SU-DHL-6 (cell line): ENCODE results near the gene API5.

Source experiments
- H2AFZ ChIP-seq: fragments of 200-600 bp; sonication (generic); 2 replicates; pipeline ENCODE4 v1.6.1; 2014; ENCODE audit warnings: low read depth, mild to moderate bottlenecking, moderate library complexity, mixed read lengths, antibody characterized with exemption, low read length; ENCODE audit not compliant: severe bottlenecking
- H3F3A ChIP-seq: fragments of 200-600 bp; shearing (Covaris generic); 2 replicates; pipeline ENCODE4 v1.6.0; 2016; ENCODE audit warnings: antibody characterized with exemption, mild to moderate bottlenecking; ENCODE audit not compliant: insufficient read depth
- H3K27ac ChIP-seq: fragments of 200-600 bp; sonication (generic); 2 replicates; pipeline ENCODE4 v1.5.1; 2016; ENCODE audit warnings: low read depth, mild to moderate bottlenecking, low read length, moderate library complexity, mixed read lengths
- H3K27me3 ChIP-seq: fragments of 200-600 bp; sonication (generic), shearing (Covaris generic); 2 replicates; pipeline ENCODE4 v1.6.0; 2014; ENCODE audit warnings: mild to moderate bottlenecking, low read length
- H3K36me3 ChIP-seq: fragments of 200-600 bp; sonication (generic); 2 replicates; pipeline ENCODE4 v1.6.1; 2014; ENCODE audit warnings: mild to moderate bottlenecking, low read length, mixed read lengths
- H3K4me2 ChIP-seq: fragments of 300-600, 200-600 bp; shearing (Covaris generic), sonication (generic); 2 replicates; pipeline ENCODE4 v1.6.0; 2014; ENCODE audit warnings: low read length, low read depth, mild to moderate bottlenecking; ENCODE audit not compliant: poor library complexity, severe bottlenecking
- H3K4me3 ChIP-seq: fragments of 200-600 bp; sonication (generic); 2 replicates; pipeline ENCODE4 v1.5.1; 2014; ENCODE audit warnings: antibody characterized with exemption, low read length, mild to moderate bottlenecking, mixed read lengths; ENCODE audit not compliant: insufficient read depth, poor library complexity, severe bottlenecking
- H3K79me2 ChIP-seq: fragments of 200-600 bp; sonication (generic); 2 replicates; pipeline ENCODE4 v1.6.1; 2014; ENCODE audit warnings: mild to moderate bottlenecking, low read length, moderate library complexity; ENCODE audit not compliant: insufficient read depth
- H3K9ac ChIP-seq: fragments of 200-600 bp; sonication (generic); 2 replicates; pipeline ENCODE4 v1.7.0; 2014; ENCODE audit warnings: mild to moderate bottlenecking, low read length
- H3K9me2 ChIP-seq: fragments of 200-600 bp; sonication (generic); replicated peaks from 2 replicates; pipeline ENCODE4 v1.6.1; 2014; ENCODE audit warnings: low read length; ENCODE audit not compliant: insufficient read depth
- H3K9me3 ChIP-seq: fragments of 200-600 bp; sonication (generic); 2 replicates; pipeline ENCODE4 v1.6.1; 2014; ENCODE audit warnings: low read length, mixed read lengths; ENCODE audit not compliant: insufficient read depth
- H4K20me1 ChIP-seq: fragments of 200-600 bp; sonication (generic); 2 replicates; pipeline ENCODE4 v1.6.1; 2014; ENCODE audit warnings: low read depth, mild to moderate bottlenecking, antibody characterized with exemption, low read length, moderate library complexity, mixed read lengths
- EZH2phosphoT487 ChIP-seq: fragments of 200-600 bp; sonication (generic), shearing (Covaris generic); conservative IDR thresholded peaks from 2 replicates; pipeline ENCODE4 v1.6.1; 2018; ENCODE audit warnings: mild to moderate bottlenecking, antibody characterized with exemption, low read length, moderate library complexity, mixed read lengths
- TF ChIP-seq, protein P1 (sequence below): fragments of 200-600 bp; sonication (generic); IDR thresholded peaks from one replicate; pipeline ENCODE4 v1.5.1; 2017; ENCODE audit warnings: antibody characterized with exemption, mild to moderate bottlenecking, low read length, moderate library complexity; ENCODE audit not compliant: insufficient read depth, poor library complexity, severe bottlenecking

Gene API5

DNA sequence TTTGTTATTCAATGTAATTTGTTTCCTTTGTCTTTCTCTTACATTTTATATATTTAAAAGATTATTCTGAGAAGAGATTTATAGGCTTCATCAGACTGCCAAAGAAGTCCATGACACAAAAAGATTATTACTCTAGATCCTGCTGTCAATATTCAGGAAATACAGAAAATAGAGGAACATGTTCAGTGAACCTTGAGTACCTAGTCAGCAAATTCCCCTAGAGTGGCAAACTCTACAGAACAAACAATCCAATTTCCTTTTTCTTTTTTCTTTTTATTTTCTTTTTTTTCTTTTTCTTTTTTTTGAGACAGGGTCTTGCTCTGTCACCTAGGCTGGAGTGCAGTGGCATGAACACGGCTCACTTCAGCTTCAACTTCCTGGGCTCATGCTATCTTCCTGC lies 70.8 kb downstream of the API5 start:
- no peak overlapping the region for H3K4me2 ChIP-seq
- no peak overlapping the region for H3K9ac ChIP-seq
- H4K20me1 ChIP-seq = peaks cover 5% of the 10 kb centered on the region; the same call in 1 of the 2 replicates
- H3K79me2 ChIP-seq = peaks cover 17% of the 10 kb centered on the region
- H3K36me3 ChIP-seq = peaks cover 23% of the 10 kb centered on the region
- H3K9me3 ChIP-seq = no peaks in the 10 kb centered on the region
- H3K27ac ChIP-seq = no peak overlapping the region
- no peaks in the 10 kb centered on the region for H3K9me2 ChIP-seq
- no peaks in the 10 kb centered on the region for H3F3A ChIP-seq
- H3K4me3 ChIP-seq = no peak overlapping the region
- H3K27me3 ChIP-seq = no peaks in the 10 kb centered on the region
- H2AFZ ChIP-seq = no peak overlapping the region
- TF ChIP-seq, protein P1, sequence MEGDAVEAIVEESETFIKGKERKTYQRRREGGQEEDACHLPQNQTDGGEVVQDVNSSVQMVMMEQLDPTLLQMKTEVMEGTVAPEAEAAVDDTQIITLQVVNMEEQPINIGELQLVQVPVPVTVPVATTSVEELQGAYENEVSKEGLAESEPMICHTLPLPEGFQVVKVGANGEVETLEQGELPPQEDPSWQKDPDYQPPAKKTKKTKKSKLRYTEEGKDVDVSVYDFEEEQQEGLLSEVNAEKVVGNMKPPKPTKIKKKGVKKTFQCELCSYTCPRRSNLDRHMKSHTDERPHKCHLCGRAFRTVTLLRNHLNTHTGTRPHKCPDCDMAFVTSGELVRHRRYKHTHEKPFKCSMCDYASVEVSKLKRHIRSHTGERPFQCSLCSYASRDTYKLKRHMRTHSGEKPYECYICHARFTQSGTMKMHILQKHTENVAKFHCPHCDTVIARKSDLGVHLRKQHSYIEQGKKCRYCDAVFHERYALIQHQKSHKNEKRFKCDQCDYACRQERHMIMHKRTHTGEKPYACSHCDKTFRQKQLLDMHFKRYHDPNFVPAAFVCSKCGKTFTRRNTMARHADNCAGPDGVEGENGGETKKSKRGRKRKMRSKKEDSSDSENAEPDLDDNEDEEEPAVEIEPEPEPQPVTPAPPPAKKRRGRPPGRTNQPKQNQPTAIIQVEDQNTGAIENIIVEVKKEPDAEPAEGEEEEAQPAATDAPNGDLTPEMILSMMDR = no peak
- TF ChIP-seq EZH2phosphoT487 = no peak

DNA sequence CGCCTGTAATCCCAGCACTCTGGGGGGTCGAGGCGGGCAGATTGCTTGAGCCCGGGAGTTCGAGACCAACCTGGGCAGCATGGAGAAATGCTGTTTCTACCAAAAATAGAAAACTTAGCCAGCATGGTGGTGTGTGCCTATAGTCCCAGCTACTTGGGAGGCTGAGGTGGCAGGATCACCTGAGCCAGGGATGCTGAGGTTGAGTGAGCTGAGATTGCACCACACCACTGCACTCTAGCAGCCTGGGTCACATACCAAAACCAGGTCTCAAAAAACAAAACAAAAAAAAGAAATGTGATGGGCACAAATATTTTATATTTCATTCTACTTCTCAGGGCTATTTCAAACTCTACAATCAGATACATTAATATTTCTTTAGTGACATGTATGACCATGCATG lies 72.6 kb downstream of the API5 start:
- Histone ChIP-seq H3K9ac (no peak overlapping the region), H3K9me2 (no peaks in the 10 kb centered on the region), H3K36me3 (peaks cover 13% of the 10 kb centered on the region), H4K20me1 (no peaks in the 10 kb centered on the region; the same call in 1 of the 2 replicates), H3K4me2 (no peak overlapping the region), H3F3A (no peaks in the 10 kb centered on the region), H3K79me2 (no peaks in the 10 kb centered on the region), H2AFZ (no peak overlapping the region), H3K4me3 (no peak overlapping the region), H3K27me3 (no peaks in the 10 kb centered on the region), H3K9me3 (no peaks in the 10 kb centered on the region), H3K27ac (no peak overlapping the region)
- TF ChIP-seq EZH2phosphoT487 = no peak
- TF ChIP-seq, protein P1 = no peak

DNA sequence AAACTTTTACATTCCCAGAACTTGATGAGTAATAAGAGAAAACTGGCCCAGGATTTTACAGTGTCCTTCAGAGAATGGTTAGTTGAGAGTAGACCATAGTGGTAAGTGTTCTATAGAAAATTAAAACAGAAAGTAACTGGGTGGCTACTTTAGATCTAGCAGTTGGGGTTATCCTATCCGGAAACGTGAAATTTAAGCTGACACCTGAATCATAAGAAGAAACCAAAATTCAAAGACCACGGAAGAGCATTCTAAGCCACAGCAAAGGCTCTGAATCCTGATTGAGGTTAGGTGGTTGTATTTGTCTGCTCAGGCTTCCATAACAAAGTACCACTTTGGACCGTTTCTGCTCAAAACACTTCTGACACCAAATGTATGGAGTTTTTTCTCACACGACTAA lies 80.9 kb downstream of the API5 start:
- Histone ChIP-seq H4K20me1 (no peaks in the 10 kb centered on the region), H3K27ac (no peak overlapping the region), H3K9ac (no peak overlapping the region), H3K9me2 (no peaks in the 10 kb centered on the region), H3K9me3 (no peaks in the 10 kb centered on the region), H3K36me3 (peaks cover 24% of the 10 kb centered on the region; the same call in 1 of the 2 replicates), H3F3A (peaks cover 2% of the 10 kb centered on the region; the same call in 1 of the 2 replicates), H3K79me2 (no peaks in the 10 kb centered on the region), H3K27me3 (no peaks in the 10 kb centered on the region), H3K4me3 (no peak overlapping the region), H3K4me2 (no peak overlapping the region), H2AFZ (no peak overlapping the region)
- no peak for TF ChIP-seq EZH2phosphoT487
- TF ChIP-seq, protein P1 = no peak
